GM19438 (cell line): ENCODE results near the gene ADAMTS6.
"Not testable (repeated sequence)": the region's sequence is repeated elsewhere in the genome, so short reads cannot be mapped to it uniquely, and the experiment has no call there.

Experiments
- ATAC-seq: cut with Tn5 transposase; IDR thresholded peaks from one replicate; pipeline ENCODE4 v1.9.1; 2021; ENCODE audit warnings: low read depth; ENCODE audit not compliant: unreplicated experiment

ADAMTS6 gene

GRCh38 chr5:65204966-65205365 lies 276.8 kb downstream of the ADAMTS6 start:
- no peak for ATAC-seq

DNA sequence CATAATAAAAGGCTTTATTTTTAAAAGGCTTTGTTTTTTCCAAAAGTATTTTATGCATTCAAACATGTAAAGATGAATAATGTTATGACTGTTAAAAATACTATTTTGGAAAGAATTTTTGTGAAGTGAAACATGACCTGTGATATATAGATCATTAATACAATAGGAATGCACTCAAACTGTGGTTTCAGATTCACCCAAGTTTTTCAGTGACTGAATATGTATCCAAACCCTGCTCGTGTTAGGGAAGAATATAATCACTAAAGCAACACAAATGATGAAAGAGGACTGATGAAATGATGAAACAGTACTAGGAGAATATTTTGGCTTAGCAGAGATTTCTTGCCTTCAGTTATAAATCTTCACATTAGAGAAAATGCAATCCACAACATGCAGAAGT lies 278.0 kb downstream of the ADAMTS6 start:
- ATAC-seq, result no peak

GRCh38 chr5:65199993-65200675 lies 281.6 kb downstream of the ADAMTS6 start:
- no peak for ATAC-seq

DNA sequence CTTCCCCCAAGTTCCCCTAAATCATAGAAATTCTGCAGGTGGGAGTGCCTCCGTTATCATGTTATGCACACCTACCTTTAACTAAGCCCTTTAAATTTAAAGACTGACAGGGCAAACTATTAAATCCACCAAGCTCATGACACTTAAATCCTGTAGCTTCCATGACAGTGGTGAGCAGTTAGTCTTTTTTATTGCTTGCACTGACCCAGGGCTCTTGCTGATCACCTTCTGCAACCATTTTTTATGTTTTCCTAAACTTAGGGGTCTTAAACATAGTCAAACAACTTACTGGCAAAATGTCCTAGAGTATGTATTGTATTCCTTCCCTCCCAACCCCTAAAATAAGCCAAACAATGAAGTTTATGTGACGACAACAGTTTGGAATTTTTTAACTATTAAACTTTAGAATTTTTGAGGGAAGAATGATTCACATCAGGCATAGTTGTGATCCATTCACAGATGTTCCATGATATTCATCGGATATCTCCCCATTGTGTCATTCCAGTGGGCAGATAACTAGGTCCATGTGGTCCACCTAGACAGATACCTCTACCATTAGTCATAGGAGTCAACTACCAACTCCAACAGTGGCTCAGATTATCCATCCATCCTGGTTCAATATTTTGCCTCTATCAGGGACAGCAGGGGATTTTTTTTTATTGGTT lies 283.1 kb downstream of the ADAMTS6 start:
- ATAC-seq, result no peak

DNA sequence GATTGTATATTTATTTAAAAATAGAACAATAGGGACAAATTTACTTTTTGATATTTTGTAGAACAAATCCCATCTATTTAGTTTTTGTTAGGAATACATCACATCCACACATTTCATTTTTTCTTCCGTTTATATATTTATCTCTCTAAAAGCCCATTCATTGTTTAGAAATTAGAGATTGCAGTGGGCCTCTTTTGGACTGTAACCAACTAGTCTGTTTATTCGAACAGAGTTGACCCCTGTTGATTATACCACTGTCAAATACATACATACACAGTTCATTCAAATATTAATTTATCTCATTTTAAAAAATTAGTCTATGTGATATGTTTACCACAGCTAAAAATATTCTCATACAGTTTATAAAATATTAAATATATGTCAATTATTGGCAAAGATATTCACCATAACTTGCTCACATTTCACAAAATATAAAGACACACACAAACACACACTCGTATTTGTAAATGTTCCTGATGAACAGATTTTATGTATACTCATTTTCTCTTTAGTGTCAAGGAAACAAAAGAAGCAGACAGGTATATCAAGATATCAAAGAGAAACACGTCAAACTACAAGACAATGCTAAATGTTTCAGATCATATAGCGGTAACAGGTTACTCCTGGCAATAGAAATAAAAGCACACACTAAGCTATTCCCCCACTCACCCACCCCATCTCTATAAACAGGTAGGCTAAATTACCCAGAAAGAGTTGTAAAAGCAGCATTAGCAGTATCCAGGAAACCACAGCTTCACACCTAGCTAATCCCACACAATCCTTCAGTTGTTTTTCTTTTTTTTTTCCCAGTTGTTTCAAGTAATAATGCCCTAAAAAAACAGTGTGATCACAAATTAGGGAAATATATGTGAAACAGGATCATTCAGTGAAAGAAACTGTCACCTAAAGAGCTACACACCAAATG lies 283.9 kb downstream of the ADAMTS6 start:
- ATAC-seq, result no peak

GRCh38 chr5:65194871-65195270 lies 286.8 kb downstream of the ADAMTS6 start:
- no peak for ATAC-seq

DNA sequence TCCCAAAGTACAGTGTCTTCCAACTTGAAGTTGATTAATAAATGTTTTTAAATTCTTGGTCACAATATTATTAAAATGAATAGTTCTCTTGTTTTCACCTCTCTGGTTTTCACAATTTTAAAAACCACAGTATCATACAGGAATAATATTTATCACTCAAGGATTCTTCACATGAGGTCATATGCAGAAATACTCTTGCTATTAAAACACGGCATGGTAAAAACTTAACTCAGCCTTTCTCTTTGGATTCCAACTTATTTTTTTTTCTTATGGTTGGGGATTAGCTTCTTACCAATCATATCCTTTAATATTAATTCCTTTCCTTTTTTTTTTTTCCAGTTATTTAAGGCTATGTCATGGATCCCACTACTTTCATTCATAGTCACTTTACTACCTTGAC lies 289.4 kb downstream of the ADAMTS6 start:
- ATAC-seq, result no peak

GRCh38 chr5:65191554-65192135 lies 290.1 kb downstream of the ADAMTS6 start:
- no peak for ATAC-seq

- no peak for ATAC-seq
Observed at GRCh38 chr5:65190328-65191053, 291.2 kb downstream of the ADAMTS6 start.

DNA sequence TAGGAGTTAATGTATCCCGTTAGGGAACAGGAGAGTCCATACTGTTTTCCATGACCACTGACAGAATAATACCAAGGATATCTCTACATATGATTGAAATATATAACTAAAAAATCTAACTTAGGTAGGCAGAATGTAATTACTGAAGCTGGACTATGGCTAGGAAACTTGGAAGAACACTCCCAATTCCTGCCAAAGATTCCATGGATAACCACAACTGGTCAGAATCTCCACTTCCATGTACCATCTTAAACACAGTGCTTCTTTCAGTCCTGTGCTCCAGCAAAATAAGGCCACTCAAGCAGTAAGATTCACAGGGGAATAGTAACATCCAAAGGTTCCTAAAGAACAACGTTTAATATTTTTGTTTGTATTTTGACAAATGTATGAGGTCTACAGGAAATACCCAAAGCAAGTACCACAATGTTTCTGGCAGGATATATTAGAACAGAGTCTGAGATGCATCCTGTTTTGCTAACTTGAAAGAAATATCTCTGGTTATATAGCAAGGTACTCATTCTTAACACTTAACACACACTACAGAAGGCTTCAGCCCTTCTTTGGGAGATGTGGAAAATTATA lies 295.0 kb downstream of the ADAMTS6 start:
- no peak for ATAC-seq

DNA sequence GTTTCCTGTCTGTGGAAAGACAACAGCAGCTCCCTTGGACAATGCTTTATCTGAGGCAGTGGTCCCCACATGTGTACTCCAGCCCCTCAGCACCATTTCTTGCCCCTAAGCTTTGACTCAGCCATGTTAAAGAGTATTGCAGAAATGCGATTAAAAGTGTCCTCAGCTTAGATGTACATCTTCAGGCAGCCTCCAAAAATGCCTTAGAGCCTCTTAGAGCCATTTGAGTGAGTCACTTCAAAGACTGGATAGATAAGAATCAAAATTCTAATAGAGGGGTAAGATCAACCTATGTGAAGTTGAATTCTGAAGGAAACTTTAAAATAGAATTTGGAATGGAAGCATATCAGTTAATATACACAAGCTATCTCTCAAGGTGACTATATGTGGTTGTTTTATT lies 296.3 kb downstream of the ADAMTS6 start:
- ATAC-seq, result no peak

- ATAC-seq, result no peak
Observed at GRCh38 chr5:65184780-65185179, 296.9 kb downstream of the ADAMTS6 start.

DNA sequence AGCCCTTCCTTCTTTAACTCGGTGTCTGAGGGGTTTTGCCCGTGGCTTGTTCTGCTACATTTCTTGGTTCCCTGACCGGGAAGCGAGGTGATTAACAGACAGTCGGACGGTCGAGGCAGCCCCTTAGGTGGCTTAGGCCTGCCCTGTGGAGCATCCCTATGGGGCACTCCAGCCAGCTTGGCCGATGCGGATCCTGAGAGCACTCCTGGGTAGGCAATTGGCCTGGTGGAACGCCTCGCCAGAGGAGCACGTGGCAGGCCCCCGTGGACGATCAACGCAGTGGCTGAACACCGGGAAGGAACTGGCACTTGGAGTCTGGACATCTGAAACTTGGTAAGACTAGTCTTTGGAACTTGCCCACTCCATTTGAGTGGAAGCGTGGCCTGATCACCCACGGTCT lies 307.5 kb downstream of the ADAMTS6 start:
- not testable (repeated sequence) for ATAC-seq

- no peak for ATAC-seq
Observed at GRCh38 chr5:65173130-65173525, 308.6 kb downstream of the ADAMTS6 start.

- ATAC-seq, result no peak
Observed at GRCh38 chr5:65172486-65173129, 309.1 kb downstream of the ADAMTS6 start.

DNA sequence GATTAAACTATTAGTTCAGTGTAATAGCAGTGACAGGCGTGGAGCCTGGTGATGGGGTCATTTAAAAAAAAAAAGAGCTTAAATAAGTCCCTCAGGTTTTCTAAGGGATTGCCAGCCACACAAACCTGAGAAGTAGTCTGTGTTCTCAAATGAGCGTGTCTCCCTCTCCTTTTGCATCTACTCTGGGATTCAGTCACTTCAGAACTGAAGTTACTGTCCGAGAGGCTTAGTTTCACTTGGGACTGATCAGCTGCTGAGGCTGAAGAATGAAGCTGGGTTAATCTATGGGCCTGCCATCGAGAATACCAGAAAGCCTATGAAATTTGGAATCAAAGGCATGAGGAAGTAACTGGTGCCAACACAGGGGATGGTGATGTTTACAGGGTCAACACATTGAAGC lies 310.1 kb downstream of the ADAMTS6 start:
- no peak for ATAC-seq

- ATAC-seq, result no peak
Observed at GRCh38 chr5:65163698-65164097, 318.0 kb downstream of the ADAMTS6 start.

- no peak for ATAC-seq
Observed at GRCh38 chr5:65161655-65162054, 320.1 kb downstream of the ADAMTS6 start.

GRCh38 chr5:65157906-65158603 lies 323.7 kb downstream of the ADAMTS6 start:
- no peak for ATAC-seq
